Left renal cortex interstitium (tissue), 4 donors: Measurements from ENCODE around the gene MOGAT3. TPM values are rescaled to one million over a fixed set of nuclear protein-coding genes. Genes with fewer than 3 reads are reported as not detected.

Experiments used
- DNase-seq, 4 donors: peaks; one replicate each; pipeline ENCODE4 v3.0.0-alpha.2; 2013; ENCODE audit warnings: low read depth in 4 of 4, low spot score in 2 of 4, missing footprints in 1 of 4
- polyA plus RNA-seq, 4 donors: library from polyadenylated mRNA; unstranded; fragments of 120-200 nt; gene quantifications; one replicate each; pipeline ENCODE4 v1.2.1, GENCODE V29; 2013; ENCODE audit not compliant: insufficient read length in 4 of 4

The MOGAT3 gene
- polyA plus RNA-seq, 4 donors = 0.27 to 1.2 (median 0.82) TPM

DNA sequence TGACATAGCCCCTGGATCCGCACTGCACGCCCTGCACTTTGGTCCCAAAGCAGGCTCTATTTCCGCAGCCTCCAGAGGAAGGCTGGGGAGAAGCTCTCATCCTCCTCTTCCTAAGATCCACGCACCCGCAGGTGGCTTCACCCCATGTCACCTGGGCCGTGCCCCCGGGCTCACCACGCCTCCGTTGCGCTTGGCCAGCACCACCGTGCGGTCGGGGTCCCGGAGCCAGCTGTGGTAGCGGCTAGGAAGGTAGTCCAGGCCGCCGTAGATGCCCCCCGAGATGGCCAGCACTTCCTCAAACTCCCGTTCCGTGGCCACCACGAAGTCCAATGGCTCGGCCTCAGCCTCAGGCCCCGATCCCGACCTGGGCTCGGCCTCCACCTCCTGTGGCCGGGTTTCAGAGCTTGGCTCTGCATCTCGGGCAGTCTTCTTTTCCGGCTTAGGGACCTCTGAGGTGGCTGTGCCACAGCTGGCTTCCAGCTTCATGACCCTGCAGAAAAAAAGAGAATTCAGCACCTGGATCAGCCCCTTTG is 26.4 kb downstream of the MOGAT3 start:
- DNase-seq = no peak

GRCh38 chr7:101173752-101174244 is 27.0 kb downstream of the MOGAT3 start:
- no peak for DNase-seq

DNA sequence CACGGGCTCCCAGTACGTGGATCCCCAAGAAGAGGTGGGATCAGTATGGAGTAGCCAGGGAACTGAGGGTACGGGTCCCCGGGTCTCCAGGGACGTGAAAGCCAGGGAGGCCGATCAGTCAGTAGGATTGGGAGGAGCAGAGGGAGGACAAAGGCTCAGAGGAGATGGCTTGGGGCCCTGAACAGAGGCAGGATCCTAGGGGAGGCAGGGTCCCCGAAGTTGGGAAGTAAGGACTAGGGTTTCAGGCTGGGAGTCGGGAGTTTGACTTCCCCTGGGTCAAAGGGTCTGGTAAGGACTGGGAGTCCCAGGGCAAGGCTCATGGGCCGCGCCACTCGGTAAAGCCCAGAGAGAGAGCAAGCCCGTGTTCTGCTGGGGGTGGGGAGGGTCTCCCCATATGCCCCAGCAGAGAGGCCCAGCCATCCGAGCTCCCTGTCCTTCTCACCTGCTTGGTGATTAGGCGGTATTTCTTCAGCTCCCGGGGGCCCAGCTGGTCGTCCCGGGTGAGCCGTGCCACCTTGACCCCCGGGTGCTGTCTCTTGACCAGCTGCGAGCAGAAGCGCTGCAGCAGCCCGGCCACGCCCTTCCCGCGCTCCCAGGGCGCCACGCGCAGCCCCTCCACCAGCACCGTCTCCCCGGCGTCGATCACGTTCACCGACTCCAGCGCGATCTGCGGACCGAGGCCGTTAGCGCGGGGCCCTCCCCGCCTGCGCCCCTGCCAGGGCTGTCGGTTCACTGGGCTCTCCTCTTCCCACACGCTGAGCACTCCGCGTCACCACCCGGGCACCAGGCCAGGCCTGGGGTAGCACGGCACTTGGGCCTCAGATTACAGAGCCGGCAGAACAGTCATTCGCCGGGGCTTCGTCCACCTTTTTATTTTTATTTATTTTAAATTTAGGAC is 27.7 kb downstream of the MOGAT3 start:
- no peak for DNase-seq

- no peak for DNase-seq
Measured at GRCh38 chr7:101172005-101172853, 28.6 kb downstream of the MOGAT3 start.

GRCh38 chr7:101171442-101171837 is 29.4 kb downstream of the MOGAT3 start:
- no peak for DNase-seq

DNA sequence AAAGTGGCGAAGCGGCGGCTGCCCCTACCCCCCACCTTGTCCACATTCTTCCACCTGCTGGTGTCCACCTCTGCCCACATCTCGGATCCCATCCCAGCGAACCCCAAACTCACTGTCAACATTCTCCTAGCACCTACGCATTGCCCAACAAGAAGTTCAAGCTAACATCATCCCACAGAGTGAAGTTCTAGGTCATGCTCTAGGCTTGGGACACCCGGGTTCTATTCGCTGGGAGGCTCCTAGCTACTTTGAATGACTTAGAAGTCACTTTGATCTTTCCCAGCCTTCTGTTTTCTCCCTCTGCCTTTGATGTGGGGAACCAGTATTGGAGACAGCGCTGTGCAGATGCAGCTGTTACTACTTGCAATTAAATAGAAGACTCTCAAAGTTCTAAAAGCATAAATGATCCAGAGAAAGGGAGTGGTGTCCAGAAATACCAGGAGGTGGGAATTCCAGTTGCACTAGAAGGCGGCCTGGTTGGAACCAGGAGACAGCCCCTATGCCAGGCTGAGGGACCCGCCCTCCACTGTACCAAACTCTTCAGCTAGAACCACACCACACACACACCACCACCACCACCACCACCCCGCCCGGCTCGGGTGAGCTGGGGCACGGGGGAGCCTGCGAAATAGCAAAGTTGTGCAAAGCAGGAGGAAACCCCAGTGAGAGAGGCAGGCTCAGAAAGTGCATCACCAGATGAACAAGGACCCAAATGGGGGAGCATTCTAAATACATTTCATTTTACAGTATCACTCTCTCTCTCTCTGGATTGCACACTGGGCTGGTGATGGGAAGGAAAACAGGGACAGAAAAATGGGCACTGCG is 30.0 kb downstream of the MOGAT3 start:
- DNase-seq = no peak

GRCh38 chr7:101169838-101170551 is 30.8 kb downstream of the MOGAT3 start:
- no peak for DNase-seq

- DNase-seq = no peak
Measured at GRCh38 chr7:101169110-101169837, 31.6 kb downstream of the MOGAT3 start.

DNA sequence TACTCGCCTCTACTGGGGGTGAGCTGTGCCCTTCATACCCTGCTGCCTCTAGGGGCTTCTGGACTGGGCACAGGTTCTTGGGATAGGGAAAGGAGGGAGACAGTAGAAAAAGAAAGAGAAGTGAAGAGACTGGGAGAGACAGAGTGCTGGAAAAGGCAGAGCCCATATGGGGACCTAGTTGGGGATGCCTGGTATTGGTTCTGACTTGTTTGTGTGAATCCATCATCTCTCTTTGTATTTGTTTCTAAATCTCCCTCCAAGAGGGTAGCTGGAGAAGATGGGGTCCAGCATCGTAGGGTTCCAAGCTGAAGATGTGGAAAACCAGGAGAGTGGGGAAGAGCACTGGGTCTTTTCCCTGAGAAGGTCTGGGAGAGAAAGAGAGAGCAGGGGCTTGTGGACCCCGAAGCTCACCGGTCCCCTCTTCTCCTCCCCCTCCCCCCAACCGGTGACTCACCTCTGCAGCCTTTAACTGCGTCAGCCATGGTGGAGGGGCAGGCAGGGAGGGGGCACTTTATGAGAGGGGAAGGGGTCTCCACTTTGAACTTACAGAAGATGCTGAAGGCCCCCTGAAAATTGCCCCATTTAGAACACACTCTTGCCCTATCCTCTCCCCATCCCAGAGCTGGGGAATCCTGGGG is 32.3 kb downstream of the MOGAT3 start:
- DNase-seq = no peak

DNA sequence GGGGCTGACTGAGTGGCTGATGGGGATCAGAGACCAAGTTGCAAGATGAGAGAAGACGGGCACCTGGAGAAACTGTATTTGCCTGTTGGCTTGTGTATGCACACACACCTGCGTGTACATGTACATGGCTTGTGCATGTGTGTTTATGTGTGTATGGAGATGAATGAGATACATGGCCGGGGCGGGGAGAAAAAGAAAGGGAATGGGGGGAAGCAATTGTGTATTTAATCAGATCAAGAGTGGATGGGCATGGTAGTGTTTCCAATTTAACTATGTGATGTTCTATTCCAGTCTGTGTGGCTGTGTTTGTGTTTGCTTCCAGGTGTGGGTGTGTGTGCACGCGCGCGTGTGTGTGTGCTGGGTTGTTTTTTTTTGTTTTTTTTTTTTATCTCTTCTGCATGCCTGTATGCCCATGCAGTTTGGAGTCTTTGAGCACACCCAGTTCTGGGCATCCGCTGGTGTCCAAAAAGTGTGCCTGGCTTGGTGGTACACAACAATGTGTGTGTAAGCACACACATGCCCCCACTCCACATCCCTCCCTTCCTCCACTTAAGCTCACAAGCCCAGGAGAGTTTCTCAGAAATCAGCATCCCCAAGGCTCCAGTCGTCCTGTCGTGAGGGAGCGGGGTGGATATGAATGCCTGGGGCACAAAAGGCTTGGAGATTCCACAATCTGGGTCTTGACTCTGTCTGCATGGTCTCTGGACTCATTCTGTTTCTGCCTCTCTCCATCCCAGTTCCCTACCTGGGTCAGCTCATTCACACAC is 33.0 kb downstream of the MOGAT3 start:
- DNase-seq = no peak

GRCh38 chr7:101166909-101167644 is 33.8 kb downstream of the MOGAT3 start:
- DNase-seq = no peak

- no peak for DNase-seq
Measured at GRCh38 chr7:101166648-101166908, 34.3 kb downstream of the MOGAT3 start.

GRCh38 chr7:101165958-101166647 is 34.7 kb downstream of the MOGAT3 start:
- DNase-seq = no peak

DNA sequence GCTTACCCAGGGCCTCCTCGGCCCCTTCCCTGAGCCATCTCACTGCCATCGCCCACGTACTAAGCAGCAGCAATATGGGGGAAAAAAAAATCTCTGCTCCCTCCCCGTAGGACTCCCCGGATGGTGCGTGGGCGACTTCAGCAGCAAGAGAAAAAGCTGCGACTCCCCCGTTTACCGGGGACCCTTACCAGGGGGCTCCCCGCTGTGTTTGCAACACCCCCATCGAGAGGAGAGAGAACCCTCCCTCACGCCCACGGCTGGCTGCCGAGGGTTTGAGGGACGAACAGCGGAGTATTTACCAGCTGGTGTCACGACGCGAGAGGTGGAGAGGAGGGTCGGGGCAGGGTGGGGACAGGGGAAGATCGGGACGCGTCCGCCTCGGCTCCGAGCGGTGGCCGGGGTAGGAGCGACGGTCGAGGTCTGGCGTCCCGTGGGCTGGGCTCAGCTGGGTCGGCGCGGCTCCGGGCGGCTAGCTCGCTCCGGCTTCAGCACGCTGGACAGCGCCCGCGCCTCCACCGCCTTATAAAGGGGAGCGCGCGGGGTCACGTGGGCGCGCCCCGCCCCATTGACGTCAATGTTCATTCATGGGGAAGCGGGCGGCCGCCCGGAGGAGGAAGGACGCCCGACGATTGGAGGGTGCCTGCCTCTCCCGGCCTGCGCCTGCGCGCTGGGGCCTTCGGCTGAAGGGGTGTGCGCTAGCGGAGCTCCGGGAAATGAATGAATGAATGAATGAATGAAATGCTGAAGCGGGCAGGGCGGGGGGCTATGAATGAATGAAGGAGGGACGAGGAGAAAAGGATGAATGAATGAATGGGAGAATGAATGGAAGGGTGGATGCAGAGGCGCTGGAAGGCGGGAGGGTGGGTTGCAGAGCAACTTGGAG is 35.5 kb downstream of the MOGAT3 start, which contains the start of gene VGF:
VGF (minus strand) TSS at position 495 of the 883 bp plus-strand sequence. CDS start 726 bp downstream, outside the sequence.
- peak; percentile 56 to 80 (median 76) for DNase-seq

GRCh38 chr7:101164071-101164840 is 36.6 kb downstream of the MOGAT3 start:
- no peak for DNase-seq
